CD8-positive, alpha-beta memory T cell (primary cell): ENCODE results near the gene SNX8. TPM values are rescaled to one million over a fixed set of nuclear protein-coding genes. Genes with fewer than 3 reads are reported as not detected.
A peak's percentile ranks its signal among the peaks of the same experiment; 100 is the strongest.
"Not testable (repeated sequence)": the region's sequence is repeated elsewhere in the genome, so short reads cannot be mapped to it uniquely, and the experiment has no call there.

ENCODE experiments used
- CTCF ChIA-PET: fragments of 350-600 bp; sonication (Branson Sonifier 250); formaldehyde crosslinking; loops from one replicate; lab custom pipeline; 2021; ENCODE audit warnings: antibody characterized with exemption; lab: Charles Lee
- POLR2A ChIA-PET: fragments of 350-600 bp; sonication (Branson Sonifier 250); formaldehyde crosslinking; loops from one replicate; lab custom pipeline; 2021; ENCODE audit warnings: antibody characterized with exemption; lab: Charles Lee
- DNase-seq, 5 donors: peaks; one replicate each; pipeline versions ENCODE4 v3.0.0 to v3.0.0-alpha.2; 2020 to 2022; ENCODE audit warnings: mixed read lengths in 1 of 5
- H3K27ac ChIP-seq: one replicate; pipeline ENCODE4 v1.7.0; 2013; ENCODE audit warnings: low read depth, mild to moderate bottlenecking, low read length, moderate library complexity
- H3K27me3 ChIP-seq: 2 replicates; pipeline ENCODE4 v1.7.0; 2013; ENCODE audit warnings: low read length, mild to moderate bottlenecking; ENCODE audit not compliant: insufficient read depth, poor library complexity, severe bottlenecking
- H3K36me3 ChIP-seq: 2 replicates; pipeline ENCODE4 v1.7.0; 2013; ENCODE audit warnings: mild to moderate bottlenecking, low read length, moderate library complexity; ENCODE audit not compliant: insufficient read depth
- H3K4me1 ChIP-seq: 2 replicates; pipeline ENCODE4 v1.7.0; 2013; ENCODE audit warnings: mild to moderate bottlenecking, low read length, moderate library complexity; ENCODE audit not compliant: insufficient read depth
- H3K4me3 ChIP-seq: 2 replicates; pipeline ENCODE4 v1.7.0; 2013; ENCODE audit warnings: mild to moderate bottlenecking, low read length
- H3K9me3 ChIP-seq: 2 replicates; pipeline ENCODE4 v1.7.0; 2013; ENCODE audit warnings: mild to moderate bottlenecking, low read length
- H3K27ac Mint-ChIP-seq, 8 donors: one replicate each; pipeline ENCODE4 v1.8.0; 2020 to 2021; ENCODE audit warnings: mixed read lengths in 8 of 8, mild to moderate bottlenecking in 6 of 8, inconsistent platforms in 3 of 8, moderate library complexity in 3 of 8
- H3K27me3 Mint-ChIP-seq, 2 donors: one replicate each; pipeline ENCODE4 v1.8.0; 2020 to 2021; ENCODE audit warnings: mixed read lengths in 2 of 2, mild to moderate bottlenecking in 1 of 2, moderate library complexity in 1 of 2
- H3K36me3 Mint-ChIP-seq, 3 donors: one replicate each; pipeline ENCODE4 v1.8.0; 2020 to 2021; ENCODE audit warnings: mixed read lengths in 3 of 3, inconsistent platforms in 1 of 3, mild to moderate bottlenecking in 1 of 3
- H3K4me1 Mint-ChIP-seq, 3 donors: one replicate each; pipeline ENCODE4 v1.8.0; 2020 to 2021; ENCODE audit warnings: mixed read lengths in 3 of 3, inconsistent platforms in 1 of 3, mild to moderate bottlenecking in 1 of 3
- H3K4me3 Mint-ChIP-seq, 7 donors: one replicate each; pipeline ENCODE4 v1.8.0; 2020 to 2021; ENCODE audit warnings: mixed read lengths in 7 of 7, mild to moderate bottlenecking in 6 of 7, moderate library complexity in 4 of 7, inconsistent platforms in 2 of 7
- H3K9me3 Mint-ChIP-seq, 5 donors: one replicate each; pipeline ENCODE4 v1.8.0; 2020 to 2022; ENCODE audit warnings: mixed read lengths in 5 of 5, mild to moderate bottlenecking in 3 of 5, moderate library complexity in 2 of 5, inconsistent platforms in 1 of 5
- polyA plus RNA-seq: library from polyadenylated mRNA; unstranded; fragments of 300-500 nt; fragmentation: Illumina TruSeq; gene quantifications from one replicate; pipeline ENCODE4 v1.2.3, GENCODE V29; 2021
- total RNA-seq, 2 experiments: library from RNA; stranded (reverse); gene quantifications; one replicate each; pipeline ENCODE4 v1.2.3, GENCODE V29; 2021

Gene SNX8
- total and polyA plus RNA-seq, 3 experiments from 2014 or later: 6.5 to 42.3 (median 40.3) TPM

DNA sequence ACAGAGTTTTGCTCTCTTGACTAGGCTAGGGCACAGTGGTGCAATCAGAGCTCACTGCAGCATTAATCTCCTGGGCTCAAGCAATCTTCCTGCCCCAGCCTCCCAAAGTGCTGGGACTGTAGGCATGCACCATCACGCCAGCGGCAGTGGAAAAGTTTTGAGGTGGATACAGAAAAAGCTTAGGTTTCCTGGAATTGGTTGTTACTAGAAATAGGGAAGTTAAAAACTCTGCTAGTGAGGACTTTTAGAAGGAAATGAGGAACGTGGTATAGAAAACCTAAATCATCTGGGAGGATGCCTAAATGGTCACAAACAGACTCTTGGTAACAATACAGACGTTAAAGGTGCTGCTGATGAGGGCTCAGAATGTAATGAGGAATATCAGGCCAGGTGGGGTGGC lies 10.9 kb upstream of the SNX8 start:
- Histone ChIP-seq H3K27ac (peak overlapping the region; percentile 43), H3K4me1 (no peaks in the 10 kb centered on the region), H3K4me3 (no peak overlapping the region), H3K9me3 (no peaks in the 10 kb centered on the region), H3K36me3 (no peaks in the 10 kb centered on the region), H3K27me3 (no peaks in the 10 kb centered on the region)
- H3K36me3 Mint-ChIP-seq: no peaks in the 10 kb centered on the region
- no peaks in the 10 kb centered on the region for H3K4me1 Mint-ChIP-seq
- H3K27ac Mint-ChIP-seq: no peak overlapping the region
- H3K27me3 Mint-ChIP-seq: peaks cover 0 to 8% of the 10 kb centered on the region in 2 donors
- POLR2A ChIA-PET: no interaction called here
- no peak for DNase-seq
- CTCF ChIA-PET: no interaction called here
- no peak overlapping the region for H3K4me3 Mint-ChIP-seq
- H3K9me3 Mint-ChIP-seq: no peaks in the 10 kb centered on the region

DNA sequence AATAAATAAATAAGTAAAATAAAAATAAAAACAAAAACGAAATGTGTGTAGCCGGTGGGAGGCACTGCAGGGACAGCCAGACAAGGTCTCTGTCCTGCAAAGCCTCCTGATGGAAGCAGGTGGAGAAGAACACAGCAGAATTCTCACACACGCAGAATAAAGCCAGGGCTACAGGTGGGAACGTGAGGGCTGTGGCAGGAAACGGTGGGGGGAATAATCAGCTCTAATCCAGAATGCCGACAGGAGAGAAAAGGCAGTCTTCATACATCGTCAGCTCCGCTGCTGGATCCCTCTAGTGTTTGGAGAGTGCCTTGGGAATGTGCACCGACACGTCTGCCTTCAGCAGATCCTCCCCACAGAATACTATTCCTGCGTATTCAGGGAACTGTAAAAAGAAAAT lies 6.8 kb upstream of the SNX8 start:
- DNase-seq: no peak
- Mint-ChIP-seq H3K27ac (no peak overlapping the region), H3K4me3 (no peak overlapping the region), H3K9me3 (no peaks in the 10 kb centered on the region), H3K36me3 (no peaks in the 10 kb centered on the region), H3K4me1 (no peaks in the 10 kb centered on the region), H3K27me3 (peaks cover 0 to 8% of the 10 kb centered on the region in 2 donors)
- H3K4me3 ChIP-seq: no peak overlapping the region
- H3K36me3 ChIP-seq: no peaks in the 10 kb centered on the region
- no peaks in the 10 kb centered on the region for H3K9me3 ChIP-seq
- no peaks in the 10 kb centered on the region for H3K27me3 ChIP-seq
- ChIA-PET CTCF (no interaction called here), POLR2A (no interaction called here)
- H3K4me1 ChIP-seq: no peaks in the 10 kb centered on the region
- H3K27ac ChIP-seq: no peak overlapping the region

DNA sequence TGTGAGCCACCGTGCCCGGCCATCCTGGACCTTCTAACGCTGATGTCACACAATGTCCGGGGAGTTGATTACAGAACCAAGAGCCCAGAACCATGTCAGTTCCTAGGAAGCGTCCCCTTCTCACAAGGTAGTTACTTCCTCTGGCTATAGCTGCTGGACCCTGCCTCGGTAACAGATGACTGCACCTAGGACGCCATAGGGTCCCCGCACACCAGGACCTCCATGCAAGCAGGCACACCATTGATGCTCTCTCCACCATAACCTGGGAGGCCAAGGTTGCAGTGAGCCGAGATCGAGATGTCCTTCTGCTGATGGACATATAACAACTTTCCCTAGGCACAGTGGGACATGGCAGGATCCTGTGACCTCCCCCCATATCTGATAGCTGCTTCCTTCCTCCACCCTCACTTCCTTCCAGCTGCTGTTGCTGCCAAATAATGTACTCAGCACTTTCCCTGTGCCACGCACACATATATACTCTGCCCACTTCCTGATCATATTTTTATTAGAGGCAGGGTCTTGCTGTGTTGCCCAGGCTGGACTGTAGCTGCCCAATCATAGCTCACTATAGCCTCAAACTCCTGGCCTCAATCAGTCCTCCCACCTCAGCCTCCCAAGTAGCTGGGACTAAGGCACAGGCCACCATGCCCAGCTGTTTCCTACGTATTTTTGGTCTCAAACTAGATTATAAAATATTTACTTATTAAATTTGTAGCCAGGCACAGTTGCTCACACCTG lies 3.5 kb upstream of the SNX8 start:
- no peaks in the 10 kb centered on the region for H3K36me3 ChIP-seq
- Mint-ChIP-seq H3K4me1 (peaks cover 4 to 6% (median 5%) of the 10 kb centered on the region in 3 donors), H3K27me3 (peaks cover 0 to 3% of the 10 kb centered on the region in 2 donors), H3K9me3 (no peaks in the 10 kb centered on the region), H3K36me3 (peaks cover 0 to 2% (median 0%) of the 10 kb centered on the region in 3 donors), H3K27ac (no peak overlapping the region), H3K4me3 (peak overlapping the region in 1 of 7 donors; percentile 11)
- no peaks in the 10 kb centered on the region for H3K27me3 ChIP-seq
- ChIA-PET CTCF (no interaction called here), POLR2A (no interaction called here)
- H3K4me3 ChIP-seq: no peak overlapping the region
- H3K9me3 ChIP-seq: no peaks in the 10 kb centered on the region
- no peak for DNase-seq
- H3K27ac ChIP-seq: no peak overlapping the region
- peaks cover 4% of the 10 kb centered on the region for H3K4me1 ChIP-seq

DNA sequence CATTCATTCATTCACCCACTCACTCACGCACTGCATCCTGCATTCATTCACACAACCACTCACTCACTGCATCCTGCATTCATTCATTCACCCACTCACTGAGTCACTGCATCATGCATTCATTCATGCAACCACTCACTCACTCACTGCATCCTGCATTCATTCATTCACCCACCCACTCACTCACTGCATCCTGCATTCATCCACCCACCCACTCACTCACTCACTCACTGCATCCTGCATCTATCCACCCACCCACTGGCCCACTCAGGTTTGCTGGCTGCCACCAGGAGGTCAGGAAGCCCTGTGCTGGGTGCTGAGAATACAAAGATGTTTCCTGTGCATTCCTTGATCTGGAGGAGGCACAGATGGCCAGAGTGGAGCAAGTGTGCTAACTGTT lies 2.3 kb upstream of the SNX8 start:
- no peak for DNase-seq
- no peaks in the 10 kb centered on the region for H3K9me3 Mint-ChIP-seq
- H3K4me3 ChIP-seq: no peak overlapping the region
- H3K9me3 ChIP-seq: no peaks in the 10 kb centered on the region
- H3K4me1 Mint-ChIP-seq: peaks cover 9 to 15% (median 14%) of the 10 kb centered on the region in 3 donors
- H3K4me3 Mint-ChIP-seq: no peak overlapping the region
- H3K4me1 ChIP-seq: peaks cover 4% of the 10 kb centered on the region
- peaks cover 0 to 3% of the 10 kb centered on the region in 2 donors for H3K27me3 Mint-ChIP-seq
- H3K27me3 ChIP-seq: no peaks in the 10 kb centered on the region
- CTCF ChIA-PET: no interaction called here
- H3K27ac Mint-ChIP-seq: no peak overlapping the region
- H3K36me3 ChIP-seq: no peaks in the 10 kb centered on the region
- POLR2A ChIA-PET: no interaction called here
- H3K27ac ChIP-seq: no peak overlapping the region
- H3K36me3 Mint-ChIP-seq: peaks cover 0 to 2% (median 0%) of the 10 kb centered on the region in 3 donors

DNA sequence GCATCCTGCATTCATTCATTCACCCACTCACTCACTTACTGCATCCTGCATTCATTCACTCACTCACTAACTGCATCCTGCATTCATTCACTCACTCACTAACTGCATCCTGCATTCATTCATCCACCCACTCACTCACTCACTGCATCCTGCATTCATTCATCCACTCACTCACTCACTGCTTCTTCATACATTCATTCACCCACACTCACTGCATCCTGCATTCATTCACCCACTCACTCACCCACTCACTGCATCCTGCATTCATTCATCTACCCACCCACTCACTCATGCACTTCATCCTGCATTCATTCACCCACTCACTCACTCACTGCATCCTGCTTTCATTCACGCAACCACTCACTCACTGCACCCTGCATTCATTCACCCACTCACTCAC lies 1.5 kb upstream of the SNX8 start:
- Mint-ChIP-seq H3K27ac (no peak overlapping the region), H3K27me3 (no peaks in the 10 kb centered on the region), H3K36me3 (peaks cover 0 to 2% (median 0%) of the 10 kb centered on the region in 3 donors), H3K4me3 (no peak overlapping the region), H3K9me3 (no peaks in the 10 kb centered on the region), H3K4me1 (peaks cover 9 to 15% (median 14%) of the 10 kb centered on the region in 3 donors)
- DNase-seq: no peak
- Histone ChIP-seq H3K36me3 (no peaks in the 10 kb centered on the region), H3K9me3 (no peaks in the 10 kb centered on the region), H3K4me1 (peaks cover 4% of the 10 kb centered on the region), H3K27me3 (no peaks in the 10 kb centered on the region), H3K4me3 (no peak overlapping the region), H3K27ac (no peak overlapping the region)
- POLR2A ChIA-PET: no interaction called here
- CTCF ChIA-PET: no interaction called here

DNA sequence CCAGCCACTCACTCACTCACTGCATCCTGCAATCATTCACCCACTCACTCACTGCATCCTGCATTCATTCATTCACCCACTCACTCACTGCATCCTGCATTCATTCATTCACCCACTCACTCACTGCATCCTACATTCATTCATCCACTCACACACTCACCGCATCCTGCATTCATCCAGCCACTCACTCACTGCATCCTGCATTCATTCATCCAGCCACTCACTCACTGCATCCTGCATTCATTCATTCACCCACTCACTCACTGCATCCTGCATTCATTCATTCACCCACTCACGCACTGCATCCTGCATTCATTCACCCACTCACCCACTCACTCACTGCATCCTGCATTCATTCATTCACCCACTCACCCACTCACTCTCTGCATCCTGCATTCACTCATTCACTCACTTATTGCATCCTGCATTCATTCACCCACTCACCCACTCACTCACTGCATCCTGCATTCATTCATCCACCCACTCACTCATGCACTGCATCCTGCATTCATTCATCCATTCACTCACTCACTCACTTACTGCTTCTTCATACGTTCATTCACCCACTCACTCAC lies 802 bp upstream of the SNX8 start:
- H3K36me3 Mint-ChIP-seq, H3K36me3 ChIP-seq, H3K9me3 Mint-ChIP-seq, H3K27ac ChIP-seq, CTCF ChIA-PET, H3K4me1 ChIP-seq, H3K27me3 ChIP-seq, H3K27me3 Mint-ChIP-seq, POLR2A ChIA-PET, H3K27ac Mint-ChIP-seq, H3K4me3 Mint-ChIP-seq, DNase-seq, H3K9me3 ChIP-seq: not testable (repeated sequence)
- H3K4me1 Mint-ChIP-seq: peaks cover 9 to 15% (median 14%) of the 10 kb centered on the region in 3 donors
- peak overlapping the region; percentile 49 for H3K4me3 ChIP-seq

DNA sequence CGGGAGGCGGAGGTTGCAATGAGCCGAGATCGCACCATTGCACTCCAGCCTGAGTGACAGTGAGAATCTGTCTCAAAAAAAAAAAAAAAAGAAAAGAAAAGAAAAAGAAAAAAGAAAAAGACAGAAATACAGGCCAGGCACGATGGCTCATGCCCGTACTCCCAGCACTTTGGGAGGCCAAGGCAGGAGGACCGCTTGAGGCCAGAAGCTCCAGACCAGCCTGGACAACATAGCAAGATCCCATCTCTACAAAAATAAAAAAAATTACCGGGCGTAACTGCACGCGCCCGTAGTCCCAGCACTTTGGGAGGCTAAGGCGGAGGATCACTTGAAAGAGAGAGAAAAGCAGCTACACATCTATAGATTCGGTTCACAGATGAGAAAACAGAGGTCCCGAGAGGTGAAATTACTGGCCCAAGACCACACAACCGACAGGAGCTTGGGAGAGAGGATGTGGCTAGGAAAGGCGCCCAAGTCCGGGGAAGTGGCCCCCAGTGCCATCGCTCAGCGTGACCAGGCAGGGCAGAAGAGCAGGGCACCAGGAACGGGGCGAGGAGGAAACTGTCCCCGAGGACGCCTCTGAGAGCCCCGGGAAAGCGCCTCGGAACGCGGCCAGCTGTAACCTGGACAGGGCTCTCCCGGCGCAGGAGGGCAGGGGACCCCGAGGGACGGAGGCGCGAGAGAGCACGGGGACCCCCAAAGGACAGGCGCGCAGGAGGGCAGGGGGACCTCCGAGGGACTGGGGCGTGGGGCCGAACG lies 612 bp downstream of the SNX8 start:
- Mint-ChIP-seq H3K36me3 (peaks cover 0 to 2% (median 0%) of the 10 kb centered on the region in 3 donors), H3K9me3 (no peaks in the 10 kb centered on the region), H3K27me3 (no peaks in the 10 kb centered on the region), H3K4me1 (peaks cover 9 to 15% (median 14%) of the 10 kb centered on the region in 3 donors), H3K27ac (peak overlapping the region in 7 of 8 donors; percentile 70 to 93 (median 88)), H3K4me3 (peak overlapping the region in 6 of 7 donors; percentile 85 to 93 (median 92))
- ChIA-PET CTCF (no interaction called here), POLR2A (interaction anchor here (0.9 to 1.0 kb wide), 2 partner anchors 40 to 72 kb away, joined by 3 read pairs; partner anchors contain the start of genes MRM2 and NUDT1)
- no peak for DNase-seq
- no peaks in the 10 kb centered on the region for H3K27me3 ChIP-seq
- H3K4me1 ChIP-seq: peaks cover 4% of the 10 kb centered on the region
- no peaks in the 10 kb centered on the region for H3K9me3 ChIP-seq
- H3K36me3 ChIP-seq: no peaks in the 10 kb centered on the region
- H3K4me3 ChIP-seq: peak overlapping the region; percentile 67
- H3K27ac ChIP-seq: peak overlapping the region; percentile 73
